Hematopoietic multipotent progenitor cell treated with erythropoietin and hydrocortisone succinate and interleukin-3 and kit ligand, for 4 days (in vitro differentiated cells): ENCODE results near the gene PTP4A2.
"Not testable (repeated sequence)": the region's sequence is repeated elsewhere in the genome, so short reads cannot be mapped to it uniquely, and the experiment has no call there.

Experiments
- DNase-seq: peaks from one replicate; pipeline ENCODE4 v3.0.0-alpha.2; 2015

PTP4A2 gene

DNA sequence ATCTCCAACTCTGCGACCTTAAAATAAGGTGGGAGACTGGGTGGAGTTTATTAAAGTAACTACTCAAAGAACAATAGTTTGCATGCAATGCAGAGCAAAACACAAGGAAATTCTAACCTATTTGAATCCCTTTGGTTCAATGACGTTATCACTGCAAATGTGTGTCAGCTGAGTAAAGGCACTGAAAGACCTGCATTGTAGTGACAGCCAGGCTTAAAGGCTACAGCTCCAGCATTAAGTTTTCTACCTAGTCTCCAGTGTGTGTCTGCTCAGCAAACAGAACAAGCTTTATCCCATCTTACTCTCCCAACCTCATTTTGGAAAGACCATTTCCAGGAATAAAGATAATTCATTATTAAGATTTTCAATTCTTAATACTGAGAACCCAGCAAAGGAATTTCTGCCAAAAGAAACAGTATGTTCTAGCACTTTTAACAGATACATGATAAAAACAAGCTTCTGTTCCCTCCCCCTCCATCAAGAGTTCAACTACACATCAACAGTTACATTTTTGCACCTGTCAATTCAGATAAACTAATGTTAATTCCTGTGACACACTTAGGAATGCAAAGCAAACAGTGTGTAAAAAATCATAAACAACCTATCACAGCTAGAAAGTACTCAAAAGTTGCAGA lies 14.2 kb downstream of the PTP4A2 start:
- DNase-seq = no peak

DNA sequence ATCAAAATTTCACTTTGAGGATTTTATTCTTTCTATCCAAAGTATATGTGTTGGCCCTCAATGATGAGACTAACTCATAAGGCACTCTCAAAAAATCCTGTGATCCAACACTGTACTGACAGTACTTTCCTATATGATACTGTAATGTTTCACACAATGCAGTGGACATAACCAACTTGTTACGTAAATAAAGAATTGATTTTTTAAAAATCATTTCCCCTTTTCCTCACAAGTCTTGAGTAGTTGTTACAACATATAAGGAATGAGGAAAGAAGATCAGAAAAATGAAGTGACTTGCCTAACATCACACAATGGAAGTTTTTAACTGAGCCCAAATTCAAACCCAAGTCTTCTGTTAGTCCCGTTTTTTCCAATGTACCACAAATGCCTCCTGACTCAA lies 17.2 kb downstream of the PTP4A2 start:
- no peak for DNase-seq

DNA sequence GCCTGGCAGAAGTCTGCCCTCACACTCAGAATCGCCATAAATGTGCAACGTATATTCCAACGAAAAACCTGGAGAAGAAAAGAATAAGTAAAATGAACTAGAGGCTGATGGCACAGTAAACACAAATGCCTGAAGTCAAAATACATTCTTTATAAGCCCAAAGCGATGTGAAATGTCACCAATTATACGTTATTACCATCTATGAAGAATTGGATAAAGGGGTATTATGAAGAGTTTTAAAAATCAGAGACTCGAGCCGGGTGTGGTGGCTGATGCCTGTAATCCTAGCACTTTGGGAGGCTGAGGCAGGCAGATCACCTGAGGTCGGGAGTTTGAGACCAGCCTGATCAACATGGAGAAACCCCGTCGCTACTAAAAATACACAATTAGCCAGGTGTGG lies 18.6 kb downstream of the PTP4A2 start:
- DNase-seq = no peak

DNA sequence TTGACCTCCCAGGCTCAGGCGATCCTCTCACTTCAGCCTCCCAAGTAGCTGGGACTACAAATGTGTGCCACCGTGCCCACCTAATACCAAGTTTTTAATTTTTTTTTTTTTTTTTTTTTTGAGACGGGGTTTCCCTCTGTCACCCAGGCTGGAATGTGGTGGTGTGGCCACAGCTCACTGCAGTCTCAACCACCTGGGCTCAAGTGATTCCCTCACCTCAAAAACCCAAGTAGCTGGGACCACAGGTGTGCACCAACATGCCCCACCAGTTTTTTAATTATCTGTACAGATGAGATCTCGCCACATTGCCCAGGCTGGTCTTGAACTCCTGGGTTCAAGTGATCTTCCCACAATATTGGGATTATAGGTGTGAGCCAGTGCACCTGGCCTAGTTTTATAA lies 22.7 kb downstream of the PTP4A2 start:
- DNase-seq = no peak

DNA sequence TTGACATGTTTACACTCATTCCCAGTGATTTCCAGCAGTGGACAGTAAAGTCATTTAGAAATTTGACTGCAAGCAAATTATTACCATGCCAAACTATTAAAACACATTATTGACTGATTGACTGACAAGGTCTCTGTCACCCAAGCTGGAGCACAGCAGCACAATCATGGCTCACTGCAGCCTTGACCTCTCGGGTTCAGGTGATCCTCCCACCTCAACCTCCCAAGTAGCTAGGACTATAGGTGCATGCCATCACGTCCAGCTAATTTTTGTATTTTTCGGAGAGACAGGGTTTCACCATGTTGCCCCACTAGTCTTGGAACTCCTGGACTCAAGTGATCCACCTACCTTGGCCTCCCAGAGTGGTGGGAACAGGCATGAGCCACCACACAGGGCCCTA lies 24.2 kb downstream of the PTP4A2 start:
- DNase-seq = no peak

DNA sequence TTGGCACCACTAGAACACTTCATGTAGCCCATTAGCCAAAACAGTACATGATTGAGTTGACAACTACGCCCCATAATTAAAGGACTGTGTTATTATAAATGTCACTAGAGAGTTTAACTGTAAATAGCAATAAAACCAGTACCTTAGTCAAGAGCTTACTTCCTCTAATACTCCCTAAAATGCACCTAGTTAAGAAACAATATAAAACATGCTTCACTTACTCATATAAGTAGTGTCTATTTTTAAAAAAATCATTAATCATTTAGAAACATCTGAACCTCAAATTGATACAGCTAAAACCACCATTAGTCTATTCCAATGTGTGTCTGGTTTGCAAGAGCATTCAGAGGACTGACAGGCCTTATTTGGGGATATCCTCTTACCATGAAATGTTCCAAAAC lies 25.3 kb downstream of the PTP4A2 start:
- no peak for DNase-seq

DNA sequence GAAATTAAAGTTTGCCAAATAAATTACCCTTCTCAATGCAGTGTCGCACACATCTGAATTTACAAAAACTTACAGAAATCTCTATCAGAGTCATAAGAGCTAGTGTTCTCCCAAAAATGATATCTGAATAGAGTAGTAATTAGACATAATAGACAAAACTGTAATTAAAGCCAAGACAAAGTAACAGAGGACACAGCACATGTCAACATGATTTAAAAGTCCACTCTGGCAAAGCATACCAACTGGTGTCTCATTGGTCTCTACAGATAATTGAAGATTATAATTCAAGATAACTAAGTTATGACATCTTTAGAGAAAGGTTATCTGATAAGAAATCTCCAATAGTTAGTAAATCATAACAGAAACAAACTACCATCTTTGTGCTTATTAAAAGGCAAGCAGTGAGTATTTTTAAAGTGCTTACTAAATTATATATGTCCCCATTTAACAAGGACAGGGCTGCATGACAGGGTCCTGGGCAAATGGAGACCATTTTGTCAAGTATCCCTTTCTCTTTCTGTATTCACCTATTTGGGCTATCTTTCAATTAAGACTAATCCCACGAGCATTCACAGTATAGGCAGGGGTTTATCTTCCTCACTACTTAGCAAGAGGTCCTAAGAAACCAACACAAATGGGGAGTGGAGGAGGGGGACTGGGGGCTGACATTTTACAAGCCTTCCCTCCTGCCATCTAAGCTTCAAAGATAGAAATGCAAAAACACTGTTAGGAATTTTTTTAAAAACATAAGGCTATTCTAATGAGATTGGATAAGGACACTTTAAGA lies 26.0 kb downstream of the PTP4A2 start:
- no peak for DNase-seq

DNA sequence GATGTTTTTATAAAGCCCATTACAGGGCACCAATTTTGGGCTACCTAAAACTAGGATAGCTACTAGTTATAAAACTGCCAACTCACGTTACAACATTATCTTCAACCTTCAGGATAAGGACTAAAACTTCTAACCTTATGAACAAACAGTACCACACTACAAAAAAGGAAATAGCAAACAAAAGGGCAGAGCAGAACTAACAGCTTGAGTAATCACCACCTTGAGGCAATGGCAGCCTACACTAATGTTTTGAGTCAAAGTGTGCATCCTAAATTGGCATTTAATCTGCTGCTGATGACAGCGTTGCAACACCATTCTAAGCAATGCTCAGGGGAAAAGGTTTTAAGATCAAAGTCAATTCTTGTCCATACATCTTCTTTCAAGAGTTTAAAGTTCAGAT lies 27.2 kb downstream of the PTP4A2 start:
- no peak for DNase-seq

DNA sequence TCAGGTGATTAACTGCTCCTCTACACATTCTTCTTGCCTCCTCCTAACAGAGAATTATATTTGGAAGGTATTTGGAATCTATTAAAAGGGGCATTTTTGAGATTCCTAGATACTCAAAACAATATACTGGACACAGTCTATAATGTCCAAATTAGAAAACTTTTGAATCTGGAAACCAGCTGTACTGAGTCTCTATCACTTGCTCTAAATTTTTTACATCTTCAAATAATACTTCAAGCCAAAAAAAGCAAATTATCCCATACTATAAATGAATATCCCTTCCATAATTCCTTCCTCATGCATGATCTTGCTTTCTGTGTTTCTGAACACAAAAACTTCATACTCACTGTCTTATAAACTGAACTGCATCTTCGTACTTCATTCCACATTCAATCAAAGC lies 28.5 kb downstream of the PTP4A2 start:
- no peak for DNase-seq

DNA sequence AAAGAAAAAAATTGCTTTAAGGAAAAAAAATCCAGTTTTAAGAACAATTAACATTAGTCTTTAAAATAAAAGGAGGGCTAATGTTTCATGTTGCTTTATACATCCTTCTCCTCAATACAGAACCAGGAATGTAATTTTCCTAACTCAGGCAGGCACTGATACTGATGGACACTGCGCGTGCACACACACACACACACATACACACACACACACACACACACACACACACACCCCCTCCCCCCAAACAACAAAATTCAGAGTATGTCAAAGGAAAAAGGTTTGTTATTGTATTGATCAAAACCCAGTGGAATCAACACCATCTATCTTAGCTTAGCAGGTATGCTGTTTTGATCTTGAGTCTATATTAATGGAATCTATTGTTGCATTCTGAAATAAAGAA lies 31.6 kb downstream of the PTP4A2 start:
- DNase-seq = no peak

DNA sequence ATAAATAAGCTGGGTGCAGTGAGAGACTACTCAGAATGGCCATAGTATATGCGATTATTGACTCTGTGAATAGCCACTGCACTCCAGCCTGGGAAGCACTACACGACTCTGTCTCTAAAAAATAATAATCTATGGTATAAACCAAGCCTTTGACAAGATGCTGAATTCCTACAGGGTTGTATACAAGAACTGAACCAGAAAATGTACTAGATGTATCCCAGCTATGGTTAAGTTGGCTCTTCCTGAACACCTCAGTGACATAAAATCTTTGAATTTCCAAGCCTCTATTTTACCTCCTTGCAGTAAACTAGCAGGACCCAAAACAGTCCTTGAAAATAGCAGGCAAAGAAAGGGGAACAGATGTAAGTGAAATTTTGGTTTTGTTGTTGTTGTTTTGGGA lies 32.5 kb downstream of the PTP4A2 start:
- no peak for DNase-seq

DNA sequence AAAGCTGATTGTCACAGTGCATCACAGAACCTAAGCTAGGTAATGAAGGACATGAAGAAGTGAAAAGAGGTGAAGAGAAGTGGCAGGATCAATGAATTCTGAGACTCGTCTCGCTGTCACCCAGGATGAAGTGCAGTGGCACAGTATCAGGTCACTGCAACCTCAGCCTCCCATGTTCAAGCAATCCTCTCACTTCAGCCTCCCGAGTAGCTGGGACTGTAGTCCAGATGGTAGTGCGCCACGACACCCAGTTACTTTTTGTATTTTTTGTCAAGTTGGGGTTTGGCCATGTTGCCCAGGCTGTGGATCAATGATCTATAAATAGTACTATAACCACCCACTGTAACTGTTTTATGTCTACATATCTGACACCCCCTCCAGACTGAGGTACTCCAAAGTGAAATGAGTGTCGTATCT lies 33.1 kb downstream of the PTP4A2 start:
- no peak for DNase-seq

DNA sequence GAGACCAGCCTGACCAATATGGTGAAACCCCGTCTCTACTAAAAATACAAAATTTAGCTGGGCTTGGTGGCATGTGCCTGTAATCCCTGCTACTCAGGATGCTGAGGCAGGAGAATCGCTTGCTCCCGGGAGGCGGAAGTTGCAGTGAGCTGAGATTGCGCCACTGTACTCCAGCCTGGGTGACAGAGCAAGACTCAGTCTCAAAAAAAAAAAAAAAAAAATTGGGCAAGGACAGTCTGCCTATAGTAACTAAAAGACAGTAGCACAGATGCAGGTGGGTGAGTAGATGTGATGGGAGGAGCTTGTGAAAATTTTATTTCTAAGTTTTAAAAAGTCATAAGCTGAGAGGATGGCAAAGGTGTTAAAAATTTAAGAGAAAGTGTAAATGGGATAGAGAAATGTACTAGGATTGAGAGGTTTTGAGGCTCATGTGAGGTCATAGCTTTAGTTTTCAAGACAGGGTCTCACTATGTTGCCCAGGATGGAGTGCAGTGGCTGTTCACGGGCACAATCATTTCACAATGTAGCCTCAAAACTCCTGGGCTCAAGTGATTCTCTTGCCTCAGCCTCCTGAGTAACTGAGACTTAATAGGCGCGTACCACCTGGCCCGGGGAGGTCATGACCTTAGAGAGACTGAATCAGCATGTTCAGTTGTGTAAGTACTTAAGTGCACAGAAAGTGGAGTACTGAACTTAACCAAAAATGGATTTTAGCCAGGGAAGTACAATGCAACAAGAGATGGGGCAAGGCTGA lies 33.7 kb downstream of the PTP4A2 start:
- DNase-seq = no peak

DNA sequence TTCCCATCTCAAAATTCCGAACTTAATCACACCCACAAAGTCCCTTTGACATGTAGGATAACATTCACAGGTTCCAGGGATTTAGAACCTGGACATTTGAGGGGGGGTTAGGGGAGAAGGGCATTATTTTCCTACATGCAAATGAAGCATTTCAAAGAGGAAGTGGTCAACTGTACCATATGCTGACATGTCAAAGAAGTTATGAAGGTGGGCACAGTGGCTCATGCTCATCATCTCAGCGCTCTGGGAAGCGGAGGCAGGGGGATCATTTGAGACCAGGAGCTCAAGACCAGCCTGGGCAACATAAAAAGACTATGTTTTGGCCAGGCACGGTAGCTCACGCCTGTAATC lies 35.7 kb downstream of the PTP4A2 start:
- DNase-seq = no peak

DNA sequence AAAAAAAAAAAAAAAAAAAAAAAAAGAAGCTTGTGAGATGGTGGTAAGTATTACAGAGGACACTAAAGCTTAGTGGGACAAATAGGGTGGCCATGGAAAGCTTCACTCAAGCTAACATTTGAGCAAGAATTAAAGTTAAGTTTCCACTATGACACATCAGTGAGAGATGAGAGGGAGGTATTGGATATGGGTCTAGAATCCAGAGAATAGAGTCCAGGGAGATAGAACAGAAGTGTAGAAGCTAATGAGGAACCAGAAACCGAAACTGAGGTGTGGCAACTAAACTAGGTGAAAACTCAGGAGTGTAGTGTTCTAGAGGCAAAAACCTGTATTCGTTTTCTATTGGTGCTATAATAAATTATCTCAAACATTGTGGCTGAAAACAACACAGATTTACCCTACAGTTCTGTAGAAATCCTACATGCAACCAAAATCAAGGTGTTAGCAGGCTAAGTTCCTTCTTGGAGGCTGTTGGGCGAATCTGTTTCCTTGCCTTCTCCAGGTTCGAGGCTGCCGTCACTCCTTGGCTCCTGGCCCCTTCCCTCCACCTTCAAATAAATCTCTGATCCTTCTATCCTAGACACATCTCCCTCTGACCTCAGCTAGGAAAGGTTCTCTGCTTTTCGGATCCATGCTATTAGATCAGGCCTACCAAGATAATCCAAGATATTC lies 36.2 kb downstream of the PTP4A2 start:
- DNase-seq = no peak

DNA sequence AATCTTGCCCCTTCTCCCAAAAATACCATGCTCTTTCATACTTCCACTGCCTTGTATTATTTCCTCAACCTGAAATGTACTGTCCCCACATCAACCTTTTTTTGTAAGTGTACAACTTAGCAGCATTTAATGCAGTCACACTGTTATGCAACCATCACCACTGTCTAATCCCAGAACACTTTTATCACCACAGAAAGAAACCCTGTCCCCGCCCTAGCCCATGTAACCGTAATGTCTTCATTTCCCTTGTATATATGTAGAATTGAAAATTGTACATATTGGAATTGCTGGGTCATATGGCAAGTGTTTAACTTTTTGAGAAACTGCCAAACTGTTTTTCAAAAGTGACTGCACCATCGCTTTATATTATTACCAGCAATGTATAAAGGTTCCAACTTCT lies 37.4 kb downstream of the PTP4A2 start:
- DNase-seq = no peak

DNA sequence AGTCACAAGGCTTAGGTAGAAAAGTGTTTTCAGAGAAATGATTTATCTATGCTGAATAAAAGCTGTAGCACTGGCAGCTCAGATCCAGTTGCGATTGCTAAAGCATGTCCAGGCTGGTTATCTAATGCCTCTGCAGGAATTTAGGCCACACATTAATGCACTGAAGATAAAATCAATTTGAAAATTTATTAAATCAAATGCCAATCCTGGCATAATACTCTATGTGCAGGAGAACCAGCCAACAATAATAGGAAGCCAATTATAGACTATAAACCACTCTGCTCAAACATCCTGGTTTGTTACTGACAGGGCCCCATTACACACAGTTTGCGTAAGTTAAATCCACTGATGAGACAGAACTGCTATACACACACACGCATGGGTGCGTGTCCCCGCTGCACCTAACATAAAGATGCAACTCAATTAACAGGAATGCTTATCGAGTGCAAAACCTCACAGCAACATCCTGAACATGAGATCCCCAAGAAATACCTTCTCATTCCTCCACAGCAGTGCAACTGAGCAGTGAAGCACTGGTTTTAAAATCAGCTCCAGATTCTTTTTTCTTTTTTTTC lies 40.6 kb downstream of the PTP4A2 start:
- DNase-seq = no peak

DNA sequence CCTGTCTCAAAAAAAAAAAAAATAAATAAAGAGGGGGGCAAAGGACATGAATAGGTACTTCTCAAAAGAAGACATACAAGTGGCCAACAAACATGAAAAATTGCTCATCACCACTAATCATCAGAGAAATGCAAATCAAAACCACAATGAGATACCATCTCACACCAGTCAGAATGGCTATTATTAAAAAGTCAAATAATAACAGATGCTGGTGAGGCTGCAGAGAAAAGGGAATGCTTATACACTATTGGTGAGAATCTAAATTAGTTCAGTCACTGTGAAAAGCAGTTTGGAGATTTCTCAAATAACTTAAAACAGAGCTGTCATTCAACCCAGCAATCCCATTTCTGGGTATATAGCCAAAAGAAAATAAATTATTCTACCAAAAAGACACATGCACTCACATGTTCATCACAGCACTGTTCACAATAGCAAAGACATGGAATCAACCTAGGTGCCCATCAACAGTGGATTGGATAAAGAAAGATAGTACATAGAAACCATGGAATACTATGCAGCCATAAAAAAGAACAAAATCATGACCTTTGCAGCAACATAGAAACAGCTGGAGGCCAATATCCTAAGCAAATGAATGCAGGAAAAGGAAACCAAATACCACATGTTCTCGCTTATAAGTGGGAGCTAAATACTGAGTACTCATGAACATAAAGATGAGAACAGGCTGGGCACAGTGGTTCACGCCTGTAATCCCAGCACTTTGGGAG lies 42.5 kb downstream of the PTP4A2 start:
- not testable (repeated sequence) for DNase-seq

DNA sequence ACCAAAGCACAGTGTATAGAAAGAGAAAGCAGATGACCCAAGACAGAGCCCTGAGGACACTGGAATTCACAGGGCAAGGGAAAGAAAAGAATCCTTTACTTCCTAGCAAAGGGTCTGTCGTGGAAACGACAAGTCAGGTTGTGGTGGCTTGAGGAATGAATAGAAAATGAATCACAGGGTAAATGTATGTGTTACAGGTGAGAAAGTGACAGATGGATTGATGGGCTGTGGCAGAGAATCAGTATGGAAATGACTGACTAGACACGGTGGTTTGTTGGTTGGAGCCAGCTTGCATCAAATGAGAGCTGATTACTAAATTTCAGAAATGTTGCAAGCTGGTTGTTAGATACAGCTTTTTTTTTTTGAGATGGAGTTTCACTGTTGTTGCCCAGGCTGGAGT lies 46.9 kb downstream of the PTP4A2 start:
- no peak for DNase-seq

DNA sequence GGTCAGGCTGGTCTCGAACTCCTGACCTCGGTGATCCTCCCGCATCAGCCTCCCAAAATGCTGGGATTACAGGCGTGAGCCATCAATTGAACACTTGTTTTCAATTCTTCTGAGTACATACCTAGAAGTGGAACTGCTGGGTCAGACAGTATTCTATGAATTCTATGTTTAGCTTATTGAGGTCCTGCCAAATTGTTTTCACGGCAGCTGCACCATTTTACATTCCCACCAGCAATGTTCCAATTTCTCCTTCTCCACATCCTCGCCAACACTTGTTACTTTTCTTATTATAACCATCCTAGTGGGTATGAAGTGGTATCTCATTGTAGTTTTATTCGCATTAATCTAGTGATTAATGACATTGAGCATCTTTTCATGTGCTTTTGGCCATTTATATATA lies 49.9 kb downstream of the PTP4A2 start:
- no peak for DNase-seq

DNA sequence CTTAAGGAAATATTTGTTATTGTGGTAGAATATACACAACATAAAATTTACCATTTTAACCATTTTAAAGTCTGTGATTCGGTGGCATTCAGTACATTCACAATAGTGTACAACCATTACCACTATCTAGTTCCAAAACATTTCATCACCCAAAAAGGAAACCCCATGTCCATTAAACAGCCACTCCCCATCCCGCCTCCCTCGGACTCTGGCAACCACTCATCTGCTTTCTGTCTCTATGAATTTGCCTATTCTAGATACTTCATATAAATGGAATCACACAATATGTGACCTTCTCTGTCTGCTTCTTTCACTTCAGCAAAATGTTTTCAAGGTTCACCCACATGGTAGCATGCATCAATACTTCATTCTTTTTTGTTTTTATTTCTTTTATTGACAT lies 51.3 kb downstream of the PTP4A2 start:
- peak; percentile 56 for DNase-seq

DNA sequence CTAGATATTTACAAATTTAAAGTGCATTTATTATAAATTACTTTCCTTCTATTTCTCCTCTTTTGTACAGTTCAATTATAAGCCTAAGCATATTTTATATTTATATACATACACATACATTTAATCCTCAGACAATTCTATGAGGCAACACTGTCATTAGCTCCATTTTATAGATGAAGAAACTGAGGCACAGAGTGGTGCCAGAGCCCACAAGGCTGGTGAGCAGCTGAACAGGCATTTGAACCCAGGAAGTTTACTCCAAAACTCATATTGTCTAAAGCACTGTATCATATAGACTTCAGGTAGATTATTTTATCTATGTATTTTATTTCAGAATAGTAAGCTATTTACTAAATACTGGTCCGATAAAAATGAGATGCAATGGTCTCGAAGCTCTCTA lies 52.3 kb downstream of the PTP4A2 start:
- DNase-seq = no peak
